Spleen (tissue), 11 donors: Measurements from ENCODE around the gene RGS6. TPM values are rescaled to one million over a fixed set of nuclear protein-coding genes. Genes with fewer than 3 reads are reported as not detected.

Experiments used
- DNase-seq: peaks from one replicate; pipeline ENCODE4 v3.0.0-alpha.2; 2020
- H3K27ac ChIP-seq, 8 donors: fragments of 200-600 bp; sonication (generic) in 7 of 8; 1 replicate in 4 of 8; 2 replicates in 4 of 8; pipeline versions ENCODE4 v1.5.0 to v1.8.0; 2016 to 2021; ENCODE audit warnings: inconsistent platforms in 4 of 8, mild to moderate bottlenecking in 4 of 8, moderate library complexity in 1 of 8
- H3K27me3 ChIP-seq, 7 donors: fragments of 200-600 bp; sonication (generic) in 6 of 7; replicated peaks in 1 of 7; 1 replicate in 4 of 7; 2 replicates in 3 of 7; pipeline versions ENCODE4 v1.5.0 to v1.8.0; 2016 to 2021; ENCODE audit warnings: inconsistent platforms in 3 of 7, mild to moderate bottlenecking in 1 of 7
- H3K36me3 ChIP-seq, 6 donors: fragments of 200-600 bp; sonication (generic) in 5 of 6; 1 replicate in 4 of 6; 2 replicates in 2 of 6; pipeline versions ENCODE4 v1.5.0 to v1.8.0; 2016 to 2021; ENCODE audit warnings: inconsistent platforms in 2 of 6
- H3K4me1 ChIP-seq, 6 donors: fragments of 200-600 bp; sonication (generic) in 5 of 6; 1 replicate in 3 of 6; 2 replicates in 3 of 6; pipeline versions ENCODE4 v1.5.0 to v1.8.0; 2016 to 2021; ENCODE audit warnings: inconsistent platforms in 3 of 6
- H3K4me3 ChIP-seq, 8 donors: fragments of 200-600 bp; sonication (generic) in 7 of 8; 1 replicate in 4 of 8; 2 replicates in 4 of 8; pipeline versions ENCODE4 v1.5.0 to v1.8.0; 2016 to 2021; ENCODE audit warnings: inconsistent platforms in 4 of 8, mild to moderate bottlenecking in 4 of 8, moderate library complexity in 2 of 8
- H3K9me3 ChIP-seq, 8 donors: fragments of 200-600 bp; sonication (generic) in 7 of 8; 1 replicate in 4 of 8; 2 replicates in 4 of 8; pipeline versions ENCODE4 v1.5.0 to v1.8.0; 2016 to 2021; ENCODE audit warnings: inconsistent platforms in 4 of 8
- POLR2A ChIP-seq, 3 donors: fragments of 450-650 bp; IDR thresholded peaks; one replicate each; pipeline ENCODE4 v1.5.1; 2017; ENCODE audit warnings: antibody characterized with exemption in 3 of 3, mild to moderate bottlenecking in 1 of 3
- POLR2AphosphoS5 ChIP-seq, 3 donors: sonication (generic); formaldehyde crosslinking; IDR thresholded peaks; one replicate each; pipeline ENCODE4 v1.5.1; 2017; ENCODE audit warnings: antibody characterized with exemption in 3 of 3
- WGBS, 5 donors: extraction: QIAGEN DNeasy Blood & Tissue Kit in 3 of 5; methylation state at CpG; one replicate each; pipeline versions ENCODE4 v1.1.5 to v1.1.7; 2013 to 2018; 5-methylcytosine and 5-hydroxymethylcytosine counted together
- intact Hi-C: fragments of 100-400 bp; cut with DNase I; formaldehyde crosslinking; loops from one replicate; pipeline ENCODE4 v1.15.0; 2023; ENCODE audit warnings: low total_unique reads
- polyA plus RNA-seq, 3 donors: library from polyadenylated mRNA; stranded (reverse); fragments of 200-250 nt; gene quantifications; one replicate each; pipeline ENCODE4 v1.2.1, GENCODE V29; 2013
- total RNA-seq, 7 donors: library from RNA; depleted of rRNA in 3 of 7; stranded (reverse); fragments of >200 nt in 3 of 7; fragmentation: NEBNext Ultra II Directional in 4 of 7; extraction: Animal tissue kit (Norgen Biotek cat#: 25700) in 4 of 7; gene quantifications; one replicate each; pipeline versions ENCODE4 v1.1.0 to v1.2.1, GENCODE V29; 2016 to 2021
- TF ChIP-seq, protein P1 (sequence below), 11 experiments: fragments of 200-600 bp in 7 of 11; fragments of 450-650 bp in 4 of 11; sonication (generic) in 4 of 11; IDR thresholded peaks in 8 of 11; conservative IDR thresholded peaks in 3 of 11; 1 replicate in 7 of 11; 2 replicates in 4 of 11; pipeline versions ENCODE4 v1.4.0 to v1.8.0; 2016 to 2021; ENCODE audit warnings: antibody characterized with exemption in 11 of 11, inconsistent platforms in 4 of 11, mild to moderate bottlenecking in 1 of 11
- donor health status: healthy with polysubstance abuse.
- donor health status: DM: no; HTN: no; CAD: no; lungs with moderate emphysema.
- donor health status: DM: no; HTN: no; CAD: no.
- donor health status: Bipolar disorder and iron deficiency.
- donor health status: healthy.
- donor health status: DM: no; HTN: no; CAD: no.
- donor health status: DM: yes; HTN: yes; CAD: no.

RGS6 gene
- total and polyA plus RNA-seq, 10 donors, result 0.20 to 8.1 (median 2.3) TPM

DNA sequence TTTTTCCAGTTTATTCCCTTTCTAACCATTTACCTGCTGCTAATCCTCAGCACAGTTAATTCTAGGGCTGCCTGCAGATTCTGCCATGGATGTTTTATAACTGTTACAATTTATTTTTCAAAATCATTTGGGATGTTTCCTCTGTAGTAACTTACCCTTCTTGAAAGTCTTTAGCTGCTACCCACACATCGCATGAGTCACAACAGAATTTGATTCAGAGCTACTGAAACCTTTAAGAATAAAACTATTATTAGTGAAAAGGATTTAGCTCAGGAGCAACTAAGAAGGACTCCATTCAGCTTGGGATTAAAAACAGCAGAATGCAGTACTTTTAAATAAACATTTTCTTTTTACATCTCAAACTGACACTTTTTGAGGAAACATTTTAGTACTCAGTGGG, 41.7 kb upstream of the RGS6 start:
- DNase-seq, result no peak
- WGBS, 5 donors, result 90 to 98% (median 93%) methylated on average over 1 of the region's 1 CpG
- Histone ChIP-seq H3K27ac (no peak overlapping the region), H3K36me3 (no peaks in the 10 kb centered on the region), H3K4me3 (no peak overlapping the region), H3K27me3 (no peaks in the 10 kb centered on the region), H3K4me1 (no peaks in the 10 kb centered on the region), H3K9me3 (peaks cover 0 to 27% (median 18%) of the 10 kb centered on the region in 8 donors)
- intact Hi-C loops, result no loop called here
- TF ChIP-seq POLR2AphosphoS5 (IDR thresholded peaks at IDR 0.05), result no peak
- TF ChIP-seq, protein P1, sequence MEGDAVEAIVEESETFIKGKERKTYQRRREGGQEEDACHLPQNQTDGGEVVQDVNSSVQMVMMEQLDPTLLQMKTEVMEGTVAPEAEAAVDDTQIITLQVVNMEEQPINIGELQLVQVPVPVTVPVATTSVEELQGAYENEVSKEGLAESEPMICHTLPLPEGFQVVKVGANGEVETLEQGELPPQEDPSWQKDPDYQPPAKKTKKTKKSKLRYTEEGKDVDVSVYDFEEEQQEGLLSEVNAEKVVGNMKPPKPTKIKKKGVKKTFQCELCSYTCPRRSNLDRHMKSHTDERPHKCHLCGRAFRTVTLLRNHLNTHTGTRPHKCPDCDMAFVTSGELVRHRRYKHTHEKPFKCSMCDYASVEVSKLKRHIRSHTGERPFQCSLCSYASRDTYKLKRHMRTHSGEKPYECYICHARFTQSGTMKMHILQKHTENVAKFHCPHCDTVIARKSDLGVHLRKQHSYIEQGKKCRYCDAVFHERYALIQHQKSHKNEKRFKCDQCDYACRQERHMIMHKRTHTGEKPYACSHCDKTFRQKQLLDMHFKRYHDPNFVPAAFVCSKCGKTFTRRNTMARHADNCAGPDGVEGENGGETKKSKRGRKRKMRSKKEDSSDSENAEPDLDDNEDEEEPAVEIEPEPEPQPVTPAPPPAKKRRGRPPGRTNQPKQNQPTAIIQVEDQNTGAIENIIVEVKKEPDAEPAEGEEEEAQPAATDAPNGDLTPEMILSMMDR (IDR thresholded peaks at IDR 0.05 in 8 of 11, conservative IDR thresholded peaks at IDR 0.05 in 3 of 11), result no peak
- no peak for TF ChIP-seq POLR2A (IDR thresholded peaks at IDR 0.05)

DNA sequence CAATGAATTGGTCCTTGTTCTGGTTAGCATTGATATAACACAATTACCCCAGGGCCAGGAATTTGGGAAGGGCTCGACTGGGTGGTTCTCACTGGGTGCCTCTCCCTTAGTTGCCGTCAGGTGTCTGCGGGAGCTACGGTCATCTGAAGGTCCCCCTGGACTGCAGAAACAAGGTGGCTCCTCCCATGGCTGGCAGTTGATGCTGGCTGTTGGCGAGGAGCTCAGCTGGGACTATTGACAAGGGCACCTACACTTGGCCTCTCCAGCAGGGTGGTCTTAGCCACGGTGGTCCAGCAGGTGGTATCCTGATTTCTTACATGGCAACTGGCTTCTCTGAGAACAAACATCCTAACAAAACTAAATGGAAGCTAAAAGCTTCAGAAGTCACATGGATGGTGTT, 41.0 kb upstream of the RGS6 start:
- intact Hi-C loops, result no loop called here
- H3K4me3 ChIP-seq, result no peak overlapping the region
- no peak overlapping the region for H3K27ac ChIP-seq
- no peaks in the 10 kb centered on the region for H3K4me1 ChIP-seq
- no peaks in the 10 kb centered on the region for H3K36me3 ChIP-seq
- 78 to 88% (median 84%) methylated on average over 6 of the region's 6 CpGs for WGBS, 5 donors
- H3K9me3 ChIP-seq, result peaks cover 0 to 27% (median 17%) of the 10 kb centered on the region in 8 donors
- no peak for TF ChIP-seq POLR2AphosphoS5 (IDR thresholded peaks at IDR 0.05)
- no peak for TF ChIP-seq POLR2A (IDR thresholded peaks at IDR 0.05)
- TF ChIP-seq, protein P1 (IDR thresholded peaks at IDR 0.05 in 8 of 11, conservative IDR thresholded peaks at IDR 0.05 in 3 of 11), result no peak
- no peak for DNase-seq
- no peaks in the 10 kb centered on the region for H3K27me3 ChIP-seq

DNA sequence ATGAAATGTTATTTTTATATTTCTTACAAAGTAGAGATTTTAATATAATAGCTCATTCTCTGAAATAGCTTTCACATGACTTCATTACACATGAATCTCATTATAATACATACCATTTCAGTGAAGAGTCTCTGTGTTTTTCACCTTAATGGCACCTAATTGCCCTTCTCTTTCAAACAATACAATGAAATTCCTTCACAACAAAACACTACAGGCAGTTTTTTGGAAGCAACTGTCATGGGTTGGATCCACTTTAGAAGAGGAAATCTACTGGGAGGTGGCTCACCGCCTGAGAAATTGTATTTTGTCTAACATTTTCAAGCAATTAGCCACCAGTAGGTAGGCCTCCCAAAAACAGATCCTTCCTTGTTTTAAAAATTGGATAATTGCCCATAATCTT, 40.3 kb upstream of the RGS6 start:
- TF ChIP-seq POLR2AphosphoS5 (IDR thresholded peaks at IDR 0.05) (no peak), POLR2A (IDR thresholded peaks at IDR 0.05) (no peak)
- TF ChIP-seq, protein P1 (IDR thresholded peaks at IDR 0.05 in 8 of 11, conservative IDR thresholded peaks at IDR 0.05 in 3 of 11), result no peak
- no peaks in the 10 kb centered on the region for H3K27me3 ChIP-seq
- 63 to 83% (median 77%) methylated on average over 1 of the region's 1 CpG for WGBS, 5 donors
- no peaks in the 10 kb centered on the region for H3K36me3 ChIP-seq
- peaks cover 0 to 19% (median 14%) of the 10 kb centered on the region in 8 donors for H3K9me3 ChIP-seq
- H3K27ac ChIP-seq, result no peak overlapping the region
- no peak overlapping the region for H3K4me3 ChIP-seq
- no peak for DNase-seq
- intact Hi-C loops, result no loop called here
- H3K4me1 ChIP-seq, result no peaks in the 10 kb centered on the region

DNA sequence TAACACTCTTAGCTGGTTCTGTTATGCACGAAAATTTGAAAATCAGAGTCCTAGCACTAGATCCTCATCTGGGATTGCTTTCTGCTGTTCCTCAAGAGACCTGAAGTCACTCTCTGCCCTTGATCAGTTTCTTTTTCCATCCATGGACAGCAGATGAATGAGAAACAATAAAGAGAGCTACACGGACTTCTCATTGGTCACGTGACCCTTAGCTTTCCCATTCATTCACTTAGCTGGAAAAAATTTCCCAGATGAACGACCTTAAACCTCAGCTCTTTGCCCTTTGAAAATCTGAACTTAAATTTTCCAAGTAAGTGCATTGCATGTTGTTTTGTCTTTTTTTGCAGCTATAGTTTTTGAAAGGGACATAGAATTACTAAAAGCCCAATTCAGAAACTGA, 27.2 kb upstream of the RGS6 start:
- Histone ChIP-seq H3K36me3 (no peaks in the 10 kb centered on the region), H3K9me3 (peaks cover 0 to 10% (median under 1%) of the 10 kb centered on the region in 8 donors), H3K27me3 (peaks cover 0 to 14% (median 0%) of the 10 kb centered on the region in 7 donors), H3K4me3 (no peak overlapping the region), H3K27ac (no peak overlapping the region), H3K4me1 (peaks cover 0 to 17% (median 5%) of the 10 kb centered on the region in 6 donors)
- intact Hi-C loops, result no loop called here
- WGBS, 5 donors, result 58 to 75% (median 66%) methylated on average over 4 of the region's 4 CpGs
- TF ChIP-seq, protein P1 (IDR thresholded peaks at IDR 0.05 in 8 of 11, conservative IDR thresholded peaks at IDR 0.05 in 3 of 11), result no peak
- no peak for TF ChIP-seq POLR2A (IDR thresholded peaks at IDR 0.05)
- no peak for TF ChIP-seq POLR2AphosphoS5 (IDR thresholded peaks at IDR 0.05)
- DNase-seq, result no peak
